Subcutaneous abdominal adipose tissue (tissue), 5 donors: ENCODE results near the gene RABGAP1L.

ENCODE experiments used
- H3K27ac ChIP-seq: one replicate; pipeline ENCODE4 v1.7.0; 2013; ENCODE audit warnings: low read depth, mild to moderate bottlenecking, inconsistent platforms, low read length, moderate library complexity
- H3K27me3 ChIP-seq, 5 donors: one replicate each; pipeline ENCODE4 v1.7.0; 2013; ENCODE audit warnings: low read length in 5 of 5, inconsistent platforms in 1 of 5; ENCODE audit not compliant: control insufficient read depth in 5 of 5, insufficient read depth in 4 of 5
- H3K36me3 ChIP-seq, 5 donors: one replicate each; pipeline ENCODE4 v1.7.0; 2013; ENCODE audit warnings: low read length in 5 of 5; ENCODE audit not compliant: control insufficient read depth in 5 of 5, insufficient read depth in 5 of 5
- H3K4me1 ChIP-seq, 5 donors: one replicate each; pipeline ENCODE4 v1.7.0; 2013; ENCODE audit warnings: low read length in 5 of 5, mild to moderate bottlenecking in 3 of 5, moderate library complexity in 1 of 5; ENCODE audit not compliant: control insufficient read depth in 5 of 5, insufficient read depth in 5 of 5
- H3K4me3 ChIP-seq, 5 donors: one replicate each; pipeline ENCODE4 v1.7.0; 2013; ENCODE audit warnings: low read length in 5 of 5, low read depth in 1 of 5
- H3K9ac ChIP-seq, 5 donors: one replicate each; pipeline ENCODE4 v1.7.0; 2013; ENCODE audit warnings: low read length in 5 of 5, mild to moderate bottlenecking in 4 of 5, moderate library complexity in 3 of 5
- H3K9me3 ChIP-seq, 5 donors: one replicate each; pipeline ENCODE4 v1.7.0; 2013; ENCODE audit warnings: low read length in 5 of 5; ENCODE audit not compliant: control insufficient read depth in 5 of 5
- donor health status: healthy.
- donor health status: healthy.
- donor health status: healthy.
- donor health status: healthy.
- donor health status: healthy.

RABGAP1L gene

DNA sequence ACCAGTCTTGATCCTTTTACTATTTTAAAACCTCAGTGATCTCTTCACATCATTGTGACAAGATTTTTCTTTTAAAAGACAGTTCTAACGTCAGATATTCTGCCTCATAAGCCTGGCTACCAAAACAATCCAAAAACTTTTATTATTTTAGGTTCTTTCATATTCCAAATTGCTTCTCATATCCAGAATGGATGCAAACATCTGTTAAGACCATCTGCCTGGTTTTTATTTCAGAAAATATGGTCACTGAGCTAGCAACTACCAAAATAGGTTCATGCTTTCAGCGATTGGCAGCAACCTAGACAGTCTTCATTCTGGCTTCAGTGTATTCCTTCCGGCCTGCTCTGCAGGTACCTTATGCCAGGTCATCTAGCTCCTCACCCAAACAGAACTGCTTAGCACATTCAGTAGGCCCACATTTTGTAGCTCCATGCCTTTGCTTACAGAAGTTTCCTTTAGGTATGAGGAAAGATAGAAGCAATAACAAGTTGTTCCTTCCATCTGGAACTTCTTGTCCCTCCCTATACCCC, 781.4 kb downstream of the RABGAP1L start:
- Histone ChIP-seq H3K27ac (no peak overlapping the region), H3K9ac (no peak overlapping the region), H3K9me3 (no peaks in the 10 kb centered on the region), H3K27me3 (no peaks in the 10 kb centered on the region), H3K36me3 (no peaks in the 10 kb centered on the region), H3K4me1 (peaks cover 0 to 15% (median 9%) of the 10 kb centered on the region in 5 donors), H3K4me3 (no peak overlapping the region)

DNA sequence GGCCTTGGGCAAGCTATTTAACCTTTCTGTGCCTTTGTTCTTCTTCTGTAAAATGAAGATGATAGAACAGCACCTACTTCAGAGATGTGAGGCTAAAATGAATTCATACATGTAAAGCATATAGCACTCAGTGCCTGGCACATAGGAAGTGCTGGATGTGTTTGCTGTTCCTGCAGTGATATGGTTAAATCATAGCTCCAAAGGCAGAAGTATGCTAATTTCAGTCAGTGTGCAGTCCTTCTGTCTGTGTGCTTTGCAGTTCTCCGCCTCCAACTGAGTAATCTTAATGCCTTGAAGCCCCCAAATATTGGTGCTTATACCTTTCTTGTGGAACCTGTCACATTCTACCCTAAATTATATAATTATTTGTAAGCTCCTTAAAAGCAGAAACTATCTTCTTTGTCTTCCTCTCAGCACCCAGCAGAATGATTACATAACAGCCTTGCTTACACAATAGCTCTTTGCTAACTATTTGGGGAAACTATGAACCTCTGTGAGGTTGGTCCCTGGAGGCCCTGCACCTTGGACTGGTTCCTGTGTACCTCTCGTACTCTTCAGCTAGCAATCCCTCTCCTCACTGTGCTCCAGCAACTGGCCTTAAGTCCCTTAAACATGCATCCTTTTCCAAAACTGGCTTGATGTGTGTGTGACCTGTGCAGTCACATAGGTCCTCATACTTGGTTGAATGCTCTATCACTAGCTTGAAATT, 783.4 kb downstream of the RABGAP1L start:
- Histone ChIP-seq H3K27me3 (no peaks in the 10 kb centered on the region), H3K9ac (no peak overlapping the region), H3K4me3 (no peak overlapping the region), H3K4me1 (peaks cover 0 to 15% (median 9%) of the 10 kb centered on the region in 5 donors), H3K27ac (no peak overlapping the region), H3K36me3 (no peaks in the 10 kb centered on the region), H3K9me3 (no peaks in the 10 kb centered on the region)

DNA sequence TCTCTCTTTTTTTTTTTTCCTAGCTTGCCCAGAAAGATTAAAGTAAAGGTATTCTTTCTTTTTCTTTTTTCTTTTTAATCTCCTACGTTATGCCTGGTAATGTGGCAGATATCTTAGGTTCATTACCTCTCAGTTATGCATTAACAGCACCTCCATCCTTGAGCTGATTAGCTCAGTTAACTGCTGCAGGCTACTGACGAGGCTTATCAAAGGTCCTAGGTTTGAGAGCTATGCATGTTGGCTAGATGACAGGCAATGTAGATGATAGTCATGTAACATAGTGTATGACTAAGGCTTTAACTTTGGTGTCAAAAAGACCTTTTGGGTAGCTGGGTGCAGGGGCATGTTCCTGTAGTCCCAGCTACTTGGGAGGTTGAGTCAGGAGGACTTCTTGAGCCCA, 786.7 kb downstream of the RABGAP1L start:
- H3K4me3 ChIP-seq, result no peak overlapping the region
- H3K27ac ChIP-seq, result no peak overlapping the region
- no peak overlapping the region for H3K9ac ChIP-seq
- peaks cover 0 to 12% (median 9%) of the 10 kb centered on the region in 5 donors for H3K4me1 ChIP-seq
- no peaks in the 10 kb centered on the region for H3K9me3 ChIP-seq
- no peaks in the 10 kb centered on the region for H3K27me3 ChIP-seq
- H3K36me3 ChIP-seq, result no peaks in the 10 kb centered on the region

DNA sequence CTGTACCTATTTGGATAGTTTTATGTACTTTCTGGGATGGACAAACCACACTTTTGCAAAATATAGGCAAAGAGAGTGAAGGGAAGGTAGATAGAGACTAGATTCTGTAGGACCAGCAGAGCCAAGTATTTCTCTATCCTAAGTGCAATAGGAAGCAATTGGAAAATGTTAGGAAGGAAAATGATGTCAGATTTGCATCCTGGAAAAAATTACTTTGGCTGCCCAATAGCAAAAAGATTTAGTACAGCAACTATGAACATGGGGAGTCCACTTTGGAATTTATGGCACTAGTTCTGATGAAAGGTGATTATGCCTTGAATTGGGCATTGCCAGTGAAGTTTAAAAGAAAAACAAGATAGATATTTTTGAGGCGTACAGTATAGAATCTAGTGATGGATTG, 789.7 kb downstream of the RABGAP1L start:
- Histone ChIP-seq H3K36me3 (no peaks in the 10 kb centered on the region), H3K27me3 (no peaks in the 10 kb centered on the region), H3K4me3 (no peak overlapping the region), H3K9ac (no peak overlapping the region), H3K27ac (no peak overlapping the region), H3K9me3 (no peaks in the 10 kb centered on the region), H3K4me1 (peaks cover 0 to 9% (median 7%) of the 10 kb centered on the region in 5 donors)

DNA sequence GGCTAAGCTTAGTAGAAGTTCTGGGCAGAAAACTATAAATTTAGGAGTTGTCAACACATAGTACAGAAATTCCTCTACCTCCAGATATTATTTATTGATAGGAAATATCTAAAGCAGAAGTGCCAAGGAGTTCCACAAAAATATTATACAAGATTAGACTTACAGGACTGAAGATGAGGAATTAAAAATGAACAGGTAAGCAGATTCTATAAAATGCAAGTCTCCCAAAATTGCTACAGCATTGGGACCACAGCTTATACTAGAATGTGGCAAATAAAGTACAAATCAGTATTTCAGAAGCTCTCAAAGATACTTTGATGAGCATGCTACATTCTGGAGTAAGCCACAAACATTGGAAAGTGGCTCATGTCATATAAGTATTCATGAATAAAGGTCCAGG, 790.3 kb downstream of the RABGAP1L start:
- no peak overlapping the region for H3K4me3 ChIP-seq
- no peaks in the 10 kb centered on the region for H3K9me3 ChIP-seq
- no peak overlapping the region for H3K9ac ChIP-seq
- H3K27ac ChIP-seq, result no peak overlapping the region
- H3K4me1 ChIP-seq, result peaks cover 0 to 10% (median 9%) of the 10 kb centered on the region in 5 donors
- no peaks in the 10 kb centered on the region for H3K27me3 ChIP-seq
- no peaks in the 10 kb centered on the region for H3K36me3 ChIP-seq

DNA sequence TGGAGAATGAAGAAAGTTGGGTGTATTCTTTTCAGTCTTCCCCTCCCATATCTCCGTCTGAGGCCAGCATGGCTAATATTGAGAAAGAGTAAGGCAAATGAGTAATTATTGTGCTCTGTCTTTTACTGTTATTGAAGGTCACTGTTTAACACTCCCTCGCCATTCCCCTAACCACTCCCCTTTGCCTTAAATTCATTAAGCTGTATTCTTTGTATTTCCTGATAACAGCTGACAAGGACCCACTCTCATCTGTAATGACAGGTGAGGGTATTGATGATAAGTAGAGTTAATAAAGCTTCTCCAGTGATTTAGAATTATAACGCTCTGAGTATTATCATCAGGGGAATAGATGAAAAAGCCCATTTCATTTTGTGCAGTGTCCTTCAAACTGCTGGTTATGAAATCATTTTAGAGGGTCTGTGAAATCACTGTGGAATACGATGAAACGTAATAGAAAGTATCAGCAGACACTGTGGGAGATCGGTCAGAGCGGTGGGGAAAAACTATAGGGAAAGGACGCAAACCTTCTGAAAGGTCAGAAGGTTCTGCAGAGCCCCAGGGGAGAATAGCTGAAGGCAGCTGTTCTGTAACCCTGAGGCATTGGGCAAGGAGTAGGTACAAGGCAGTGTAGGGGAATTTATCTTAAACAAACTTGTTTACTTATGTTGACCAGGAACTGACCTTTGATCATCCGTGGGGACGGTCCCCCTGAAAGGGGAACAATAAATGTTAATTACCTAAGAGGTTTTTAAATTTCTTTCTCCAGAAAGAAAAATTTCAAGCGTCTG, 794.2 kb downstream of the RABGAP1L start:
- no peak overlapping the region for H3K27ac ChIP-seq

DNA sequence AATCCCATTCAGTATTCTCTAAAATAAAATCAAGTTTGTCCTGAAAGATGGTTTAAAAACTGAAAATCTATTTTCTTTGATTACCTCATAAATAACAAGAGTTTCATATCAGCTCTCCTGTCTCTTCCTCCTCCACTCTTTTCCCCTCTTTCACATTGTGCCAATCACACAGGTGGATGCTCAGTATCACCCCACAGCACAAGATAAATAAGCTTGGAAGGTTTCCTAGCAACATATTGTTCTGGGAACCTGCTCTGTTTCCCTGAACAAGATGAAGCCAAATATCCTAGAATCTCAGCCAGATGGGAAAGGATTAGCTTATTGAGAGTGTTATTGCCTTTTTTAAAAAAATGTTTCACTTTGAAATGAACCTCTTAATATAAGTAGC, 794.7 kb downstream of the RABGAP1L start:
- H3K36me3 ChIP-seq, result no peaks in the 10 kb centered on the region
- H3K27me3 ChIP-seq, result no peaks in the 10 kb centered on the region
- H3K9me3 ChIP-seq, result no peaks in the 10 kb centered on the region
- H3K9ac ChIP-seq, result no peak overlapping the region
- no peak overlapping the region for H3K27ac ChIP-seq
- H3K4me1 ChIP-seq, result peaks cover 0 to 13% (median 10%) of the 10 kb centered on the region in 5 donors
- H3K4me3 ChIP-seq, result no peak overlapping the region

More for the DNA sequence above, 794.2 kb downstream of the RABGAP1L start:
- no peaks in the 10 kb centered on the region for H3K9me3 ChIP-seq
- no peaks in the 10 kb centered on the region for H3K27me3 ChIP-seq
- no peaks in the 10 kb centered on the region for H3K36me3 ChIP-seq
- peaks cover 0 to 13% (median 10%) of the 10 kb centered on the region in 5 donors for H3K4me1 ChIP-seq
- H3K4me3 ChIP-seq, result peak overlapping the region in 1 of 5 donors; percentile 4
- no peak overlapping the region for H3K9ac ChIP-seq

DNA sequence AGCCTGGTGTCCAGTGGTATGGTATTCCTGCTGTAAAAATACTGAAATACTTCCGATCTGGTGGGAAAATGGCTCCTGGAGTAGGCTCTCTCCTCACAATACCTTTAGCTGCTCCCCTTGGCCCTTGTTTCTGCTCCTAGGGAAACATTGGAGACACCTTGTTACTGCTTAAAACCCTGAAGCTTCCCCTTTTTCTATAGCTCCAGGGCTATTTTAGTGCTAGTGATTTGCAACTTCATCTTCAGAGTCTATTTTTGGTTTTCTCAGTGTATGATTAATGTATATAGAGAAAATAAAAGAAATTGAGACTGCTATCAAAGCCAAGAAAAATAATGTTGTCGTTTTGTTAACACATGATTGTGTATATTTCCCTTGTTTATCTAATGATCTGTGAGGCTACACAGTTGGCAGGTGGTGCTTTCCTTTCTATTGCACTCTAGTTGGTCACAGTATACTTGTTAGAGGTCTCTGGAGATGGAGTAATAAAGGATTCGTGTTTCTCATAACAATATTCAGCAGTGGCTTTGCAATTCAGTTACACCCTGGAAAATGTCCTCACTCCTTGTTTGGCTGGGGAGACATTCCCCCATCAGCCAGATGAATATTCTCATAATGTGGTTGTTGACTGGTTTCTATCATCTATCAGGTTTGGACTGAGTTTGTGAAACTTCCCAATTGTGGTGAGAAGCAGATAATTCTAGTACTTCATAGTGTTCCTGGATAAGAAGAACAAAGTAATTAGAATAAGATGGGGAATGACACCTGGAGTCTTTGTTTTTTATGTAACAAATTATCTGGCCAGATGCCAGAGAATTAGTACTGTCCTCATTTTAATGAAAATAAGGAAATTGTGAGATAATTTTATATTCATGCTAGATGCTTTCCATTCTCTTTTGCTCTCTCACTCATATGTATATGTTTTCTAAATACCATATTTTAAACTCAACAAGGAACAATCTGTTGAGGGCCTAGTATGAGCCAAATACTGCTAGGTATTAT, 795.6 kb downstream of the RABGAP1L start:
- Histone ChIP-seq H3K27me3 (no peaks in the 10 kb centered on the region), H3K9me3 (no peaks in the 10 kb centered on the region), H3K36me3 (no peaks in the 10 kb centered on the region), H3K4me1 (peaks cover 0 to 13% (median 10%) of the 10 kb centered on the region in 5 donors), H3K4me3 (no peak overlapping the region), H3K9ac (no peak overlapping the region), H3K27ac (no peak overlapping the region)

DNA sequence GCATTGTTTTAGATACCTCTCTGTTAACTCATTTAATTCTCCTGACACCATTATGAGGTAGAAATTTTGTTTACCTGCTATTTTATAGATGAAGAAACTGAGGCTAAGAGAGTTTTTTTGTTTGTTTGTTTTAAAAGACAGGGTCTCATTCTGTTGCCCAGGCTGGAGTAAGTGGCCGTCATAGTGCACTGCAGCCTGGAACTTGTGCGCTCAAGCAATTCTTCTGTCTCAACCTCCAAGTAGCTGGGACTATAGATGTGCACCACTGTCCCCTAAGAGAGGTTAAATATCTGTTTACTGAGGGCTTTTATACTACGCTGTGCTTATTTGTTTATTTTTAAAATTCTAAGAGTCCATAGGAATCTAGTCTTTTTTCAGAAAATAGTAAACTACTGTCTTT, 796.8 kb downstream of the RABGAP1L start:
- Histone ChIP-seq H3K36me3 (no peaks in the 10 kb centered on the region), H3K4me1 (peaks cover 0 to 13% (median 10%) of the 10 kb centered on the region in 5 donors), H3K27ac (no peak overlapping the region), H3K27me3 (no peaks in the 10 kb centered on the region), H3K9ac (no peak overlapping the region), H3K4me3 (no peak overlapping the region), H3K9me3 (no peaks in the 10 kb centered on the region)
